GM18867 (cell line): ENCODE results near the gene DOCK1.
"Not testable (repeated sequence)": the region's sequence is repeated elsewhere in the genome, so short reads cannot be mapped to it uniquely, and the experiment has no call there.

Experiments
- ATAC-seq: cut with Tn5 transposase; IDR thresholded peaks from one replicate; pipeline ENCODE4 v1.9.1; 2021; ENCODE audit warnings: mild to moderate bottlenecking, moderate library complexity; ENCODE audit not compliant: unreplicated experiment

The DOCK1 gene

DNA sequence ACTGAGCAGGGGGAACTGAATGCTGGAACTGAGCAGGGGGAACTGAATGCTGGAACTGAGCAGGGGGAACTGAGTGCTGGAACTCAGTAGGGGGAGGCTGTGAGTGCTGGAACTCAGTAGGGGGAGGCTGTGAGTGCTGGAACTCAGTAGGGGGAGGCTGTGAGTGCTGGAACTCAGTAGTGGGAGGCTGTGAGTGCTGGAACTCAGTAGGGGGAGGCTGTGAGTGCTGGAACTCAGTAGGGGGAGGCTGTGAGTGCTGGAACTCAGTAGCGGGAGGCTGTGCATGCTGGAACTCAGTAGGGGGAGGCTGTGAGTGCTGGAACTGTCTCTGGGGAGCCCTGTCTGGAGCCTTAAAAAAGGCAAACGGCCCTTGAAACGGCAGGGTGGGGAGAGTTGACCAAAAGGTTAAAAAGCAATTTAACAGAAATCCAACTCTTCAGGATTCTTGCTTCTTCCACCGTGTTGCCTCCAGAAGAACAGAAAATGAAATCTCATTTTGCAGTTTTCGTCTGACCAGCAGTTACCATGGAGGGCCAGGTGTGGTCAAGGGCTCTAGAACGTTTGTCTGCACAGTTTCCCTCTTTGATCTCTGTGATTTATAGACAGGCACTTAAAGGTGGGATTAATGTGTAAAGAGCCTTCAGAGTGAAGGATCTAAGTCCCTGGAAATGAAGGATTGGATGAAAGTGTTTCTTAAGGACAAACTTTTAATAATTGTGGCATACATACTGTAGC lies 19.1 kb downstream of the DOCK1 start:
- ATAC-seq: no peak

DNA sequence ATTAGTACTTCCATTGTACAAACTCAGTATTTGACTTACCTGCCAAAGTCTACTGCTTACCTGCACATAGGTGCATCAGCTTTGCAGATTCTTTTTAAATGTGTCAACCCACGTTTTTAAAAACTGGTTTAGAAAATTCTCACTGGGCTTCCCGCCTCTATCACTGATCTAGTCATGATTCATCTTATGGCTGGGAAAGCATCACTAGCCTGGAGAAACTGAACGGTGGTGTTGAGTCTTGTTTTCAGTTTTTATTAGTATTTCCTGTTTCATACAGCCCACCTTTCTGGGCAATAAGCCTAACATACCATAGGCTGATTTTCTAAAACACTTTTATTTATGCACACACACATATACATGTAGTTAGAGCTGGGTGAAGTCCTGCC lies 19.7 kb downstream of the DOCK1 start:
- no peak for ATAC-seq

DNA sequence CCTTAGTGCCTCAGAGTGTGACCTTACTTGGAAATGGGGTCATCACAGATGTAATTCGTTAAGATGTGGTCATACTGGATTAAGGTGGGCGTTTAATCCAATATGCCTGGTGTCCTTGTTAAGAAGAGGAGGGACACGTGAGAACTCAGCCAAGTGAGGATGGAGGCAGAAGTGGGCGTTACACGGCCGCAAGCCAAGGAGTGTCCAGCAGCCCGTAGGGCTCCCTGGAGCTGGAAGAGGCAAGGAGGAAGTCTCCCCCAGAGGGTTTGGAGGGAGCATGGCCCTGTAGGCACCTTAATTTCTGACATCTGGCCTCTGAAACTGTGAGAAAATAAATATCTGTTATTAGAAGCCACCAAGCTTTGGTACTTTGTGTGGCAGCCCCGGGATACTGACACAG lies 21.3 kb downstream of the DOCK1 start:
- no peak for ATAC-seq

DNA sequence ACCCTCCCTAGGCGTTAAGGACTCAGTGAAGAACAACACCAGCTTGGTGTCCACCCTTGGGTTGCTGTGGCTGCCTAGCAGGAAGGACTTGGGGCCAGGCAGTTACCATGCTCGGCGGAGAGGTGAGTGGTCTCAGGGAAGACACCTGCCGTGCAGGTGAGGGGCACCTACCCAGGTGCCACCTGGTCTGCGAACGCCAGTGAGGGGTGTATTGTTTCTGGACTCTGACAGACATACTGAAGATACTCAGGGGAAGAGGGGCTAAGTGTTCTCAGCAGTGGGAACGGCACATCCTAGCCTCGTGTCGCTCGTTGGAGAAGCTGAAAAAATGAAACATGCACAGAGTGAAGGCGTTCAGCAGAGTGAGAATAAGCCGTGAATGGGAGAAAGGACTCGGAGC lies 22.6 kb downstream of the DOCK1 start:
- ATAC-seq: no peak

DNA sequence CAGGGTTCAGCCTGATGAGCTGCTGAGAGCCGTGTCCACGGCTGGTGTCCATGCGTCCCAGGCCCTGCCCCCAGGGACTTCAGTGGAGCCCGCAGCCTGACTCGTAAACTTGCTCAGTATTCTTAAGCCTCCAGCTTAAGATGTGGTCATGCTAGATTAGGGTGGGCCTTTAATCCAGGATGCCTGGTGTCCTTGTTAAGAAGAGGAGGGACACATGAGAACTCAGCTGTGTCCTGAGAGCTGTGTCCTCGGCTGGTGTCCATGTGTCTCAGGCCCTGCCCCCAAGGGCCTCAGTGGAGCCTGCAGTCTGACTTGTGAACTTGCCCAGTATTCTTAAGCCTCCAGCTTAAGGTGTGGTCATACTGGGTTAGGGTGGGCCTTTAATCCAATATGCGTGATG lies 23.0 kb downstream of the DOCK1 start:
- no peak for ATAC-seq

DNA sequence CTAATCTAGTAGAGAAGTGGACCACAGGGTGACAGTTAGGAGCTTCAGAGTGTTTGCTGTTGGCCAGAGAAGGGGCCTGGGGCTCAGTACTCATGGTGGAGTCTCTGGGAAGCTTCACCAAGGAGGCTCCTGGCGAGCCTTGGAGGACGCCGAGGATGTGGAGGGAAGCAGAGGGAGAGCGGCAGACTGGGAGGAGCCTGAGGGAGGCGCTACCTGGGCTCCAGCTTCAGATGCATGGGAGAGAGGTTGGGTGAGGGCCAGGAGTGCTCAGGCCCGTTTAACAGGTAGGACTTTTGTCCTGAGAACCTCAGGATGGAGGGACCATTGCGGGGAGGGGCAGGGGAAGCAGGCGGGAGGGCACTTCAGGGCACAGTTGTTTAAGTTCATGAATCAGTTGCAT lies 24.2 kb downstream of the DOCK1 start:
- no peak for ATAC-seq

DNA sequence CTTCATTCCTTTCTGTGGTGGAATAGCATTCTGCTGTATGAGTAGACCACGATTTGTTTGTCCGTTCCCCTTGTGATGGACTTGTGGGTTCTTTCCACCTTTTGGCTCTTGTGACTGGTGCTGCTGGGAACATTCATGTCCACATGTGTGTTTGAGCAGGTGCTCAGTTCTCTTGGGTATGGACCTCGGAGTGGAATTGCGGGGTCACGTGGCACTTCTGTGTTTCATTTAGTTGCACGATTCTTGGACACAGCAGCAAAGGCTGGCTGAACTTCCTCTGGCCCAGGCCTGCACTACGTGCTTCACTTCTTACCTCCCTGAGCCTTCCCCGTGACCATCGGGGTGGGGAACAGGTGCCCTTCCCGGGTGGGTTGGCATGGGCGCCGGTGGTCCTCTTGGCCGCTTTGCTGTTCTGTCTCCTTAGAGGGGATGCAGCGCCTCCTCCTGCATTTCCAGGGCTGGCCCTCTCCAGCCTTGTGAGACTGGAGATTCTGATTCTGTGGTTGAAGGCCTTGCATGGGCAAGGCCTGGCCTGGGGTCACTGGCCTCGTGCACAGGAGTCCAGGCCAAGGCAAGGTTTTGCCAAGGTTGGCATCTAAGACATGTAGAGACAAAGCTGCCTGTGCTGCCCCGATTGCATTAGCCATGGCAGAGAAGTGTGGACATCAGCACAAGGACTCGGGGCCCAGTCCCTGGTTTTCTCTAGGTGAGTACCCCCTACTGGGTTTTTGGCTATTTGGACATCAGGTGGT lies 25.1 kb downstream of the DOCK1 start:
- ATAC-seq: no peak

DNA sequence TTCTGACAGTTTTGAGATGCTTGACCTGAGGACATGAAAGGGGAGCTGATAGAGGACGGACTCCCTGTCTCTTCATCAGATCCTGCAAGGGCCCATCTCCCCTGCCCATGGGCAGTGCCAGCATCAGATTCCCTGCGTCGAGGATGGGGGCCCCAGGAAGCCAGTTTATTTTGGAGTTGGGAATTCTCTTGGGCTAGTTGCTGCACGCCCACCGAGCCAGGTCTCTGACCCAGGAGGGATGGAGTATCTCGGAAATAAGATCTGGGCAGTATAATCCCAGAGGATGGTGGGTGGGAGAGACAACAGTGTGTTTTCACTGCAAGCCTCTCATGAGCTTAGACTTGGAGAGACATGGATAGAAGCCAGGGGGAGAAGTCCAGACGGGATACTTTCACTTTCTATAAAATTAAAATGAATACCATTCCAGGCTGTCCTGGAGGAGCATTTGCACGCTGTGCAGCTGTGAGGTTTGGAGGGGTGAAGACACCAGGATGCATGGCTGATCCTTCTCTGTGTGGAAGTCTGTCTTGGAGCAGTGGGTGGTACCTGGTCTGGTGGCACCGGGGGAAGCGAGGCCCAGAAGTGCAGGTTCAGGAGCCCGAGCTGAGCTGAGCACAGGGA lies 25.8 kb downstream of the DOCK1 start:
- ATAC-seq: no peak

DNA sequence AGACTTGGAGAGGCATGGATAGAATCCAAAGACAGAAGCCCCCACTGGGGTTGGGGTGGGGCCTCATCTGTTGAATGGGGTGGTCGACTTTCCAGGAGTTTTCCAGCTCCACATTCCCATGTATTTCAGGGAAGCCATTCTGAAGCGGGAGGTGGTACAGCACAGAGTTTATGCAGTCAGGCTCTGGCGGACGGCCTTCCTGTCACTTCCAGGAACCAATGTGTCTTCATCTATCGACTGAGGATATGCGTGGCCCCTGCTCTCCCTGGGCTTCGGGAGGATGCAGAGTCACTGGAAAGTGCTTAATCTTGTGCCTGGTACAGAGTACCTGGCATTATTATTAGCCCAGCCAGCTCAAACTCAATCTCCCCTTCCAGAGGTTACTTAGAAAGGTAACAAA lies 26.3 kb downstream of the DOCK1 start:
- ATAC-seq: no peak

DNA sequence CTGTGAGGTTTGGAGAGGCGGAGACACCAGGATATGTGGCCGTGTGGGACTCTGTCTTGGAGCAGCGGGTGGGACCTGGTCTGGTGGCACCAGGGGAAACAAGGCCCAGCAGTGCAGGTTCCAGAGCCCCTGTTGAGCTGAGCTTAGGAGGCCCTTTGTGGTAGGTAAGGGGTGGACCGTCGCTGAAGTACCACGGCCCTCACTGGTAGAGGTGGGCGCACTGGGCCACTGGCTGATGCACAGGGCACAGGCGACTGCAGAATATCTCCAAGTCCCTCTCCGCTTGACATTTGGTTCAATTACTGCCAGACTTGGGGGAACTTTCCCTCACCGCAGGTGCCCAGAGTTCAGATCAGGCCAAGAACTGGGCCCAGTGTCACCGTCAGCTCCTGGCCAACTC lies 27.3 kb downstream of the DOCK1 start:
- no peak for ATAC-seq

DNA sequence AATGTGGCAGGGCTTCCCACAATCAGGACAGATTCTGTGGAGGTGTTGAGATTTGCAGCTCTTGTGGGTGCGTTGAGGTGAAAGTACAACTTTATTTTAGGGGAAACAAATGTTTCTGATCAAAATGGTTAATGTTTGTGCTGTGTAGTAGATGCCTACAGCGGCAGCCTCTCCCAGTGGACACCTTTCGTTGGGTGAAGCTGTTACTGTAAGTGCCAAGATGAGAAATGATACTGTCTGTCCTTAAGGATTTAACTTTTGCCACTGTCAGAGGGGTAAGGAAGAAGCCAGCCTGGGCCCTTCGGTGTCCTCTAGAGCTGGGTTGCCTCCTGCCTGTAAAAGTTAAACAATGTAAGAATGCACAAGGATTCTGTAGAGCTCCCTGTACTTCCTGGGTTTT lies 27.9 kb downstream of the DOCK1 start:
- no peak for ATAC-seq

DNA sequence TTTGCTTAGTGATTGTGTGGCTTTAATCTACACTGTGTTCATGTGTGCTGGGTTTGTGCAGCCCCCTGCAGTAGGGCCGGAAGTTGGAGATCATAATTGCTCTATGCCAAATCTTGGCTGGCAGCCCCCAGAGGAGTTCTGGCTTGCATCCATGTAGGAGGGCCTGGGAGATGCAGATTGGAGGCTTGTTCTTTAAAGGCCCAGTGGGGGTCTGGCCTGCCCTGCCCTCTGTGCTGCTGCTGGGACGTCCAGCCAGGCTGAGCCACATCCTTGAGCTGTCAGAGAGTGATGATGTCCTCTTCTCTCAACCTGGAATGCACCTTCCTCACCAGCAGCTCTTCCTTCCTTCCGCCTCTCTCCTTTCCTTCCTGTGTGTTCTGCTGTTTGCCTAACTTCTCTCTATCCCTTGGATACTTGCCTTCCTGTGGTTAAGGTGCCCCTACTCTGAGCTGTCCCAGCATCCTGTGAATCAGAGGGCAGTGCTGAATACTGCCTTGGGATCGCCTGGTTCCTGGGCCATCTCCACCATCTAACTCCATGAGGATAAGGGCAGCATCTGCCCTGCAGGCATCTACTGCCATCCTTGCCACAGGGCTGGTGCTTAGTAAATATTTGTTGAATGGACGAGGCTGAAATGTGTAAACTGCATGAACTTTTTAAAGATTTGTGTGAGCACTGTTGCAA lies 30.2 kb downstream of the DOCK1 start:
- ATAC-seq: no peak

DNA sequence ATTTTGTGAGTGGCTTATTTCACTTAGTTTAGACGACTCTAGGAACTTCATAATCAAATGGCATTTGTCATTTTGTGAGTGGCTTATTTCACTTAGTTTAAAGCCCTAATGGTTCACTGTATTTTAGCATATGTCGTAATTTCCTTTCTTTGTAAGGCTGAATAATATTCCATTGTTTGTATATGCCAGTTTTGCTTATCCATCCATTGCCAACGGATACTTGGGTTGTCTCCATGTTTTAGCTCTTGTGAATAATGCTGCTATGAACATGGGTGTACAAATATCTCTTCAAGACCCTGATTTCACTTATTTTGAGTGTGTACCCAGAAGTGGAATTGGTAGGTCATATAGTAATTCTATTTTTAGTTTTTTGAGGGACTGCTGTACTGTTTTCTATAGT lies 31.8 kb downstream of the DOCK1 start:
- no peak for ATAC-seq

DNA sequence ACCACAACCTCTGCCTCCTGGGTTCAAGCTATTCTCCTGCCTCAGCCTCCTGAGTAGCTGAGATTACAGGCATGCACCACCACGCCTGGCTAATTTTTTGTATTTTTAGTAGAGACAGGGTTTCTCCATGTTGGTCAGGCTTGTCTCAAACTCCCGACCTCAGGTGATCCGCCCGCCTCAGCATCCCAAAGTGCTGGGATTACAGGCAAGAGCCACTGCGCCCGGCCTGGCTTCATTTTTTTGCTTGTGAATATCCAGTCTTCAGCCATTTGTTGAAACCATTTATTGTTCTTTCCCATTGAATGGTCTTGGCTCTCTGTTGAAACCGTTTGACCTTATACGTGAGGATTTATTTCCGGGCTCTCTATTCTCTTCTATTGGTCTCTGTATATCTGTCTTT lies 32.9 kb downstream of the DOCK1 start:
- ATAC-seq: not testable (repeated sequence)

DNA sequence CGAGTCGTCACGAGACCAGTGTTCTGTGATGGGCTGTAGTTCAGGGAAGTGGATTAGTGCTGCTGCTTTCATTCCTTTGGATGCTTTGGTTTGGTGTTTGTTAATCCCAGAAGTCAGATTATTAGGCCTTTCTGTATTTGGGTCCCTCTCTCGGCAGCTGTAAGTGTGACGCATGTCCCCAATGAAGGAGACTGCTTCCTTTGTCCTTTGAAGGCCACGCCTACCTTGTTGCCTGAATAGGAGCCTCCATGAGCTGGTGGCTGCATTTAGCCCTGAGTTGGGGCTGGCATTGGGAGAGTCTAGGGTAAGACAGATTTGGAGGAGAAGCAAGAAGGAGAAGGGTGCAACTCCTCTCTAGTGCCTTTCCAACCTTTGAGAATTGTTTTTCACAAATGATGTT lies 34.5 kb downstream of the DOCK1 start:
- no peak for ATAC-seq

DNA sequence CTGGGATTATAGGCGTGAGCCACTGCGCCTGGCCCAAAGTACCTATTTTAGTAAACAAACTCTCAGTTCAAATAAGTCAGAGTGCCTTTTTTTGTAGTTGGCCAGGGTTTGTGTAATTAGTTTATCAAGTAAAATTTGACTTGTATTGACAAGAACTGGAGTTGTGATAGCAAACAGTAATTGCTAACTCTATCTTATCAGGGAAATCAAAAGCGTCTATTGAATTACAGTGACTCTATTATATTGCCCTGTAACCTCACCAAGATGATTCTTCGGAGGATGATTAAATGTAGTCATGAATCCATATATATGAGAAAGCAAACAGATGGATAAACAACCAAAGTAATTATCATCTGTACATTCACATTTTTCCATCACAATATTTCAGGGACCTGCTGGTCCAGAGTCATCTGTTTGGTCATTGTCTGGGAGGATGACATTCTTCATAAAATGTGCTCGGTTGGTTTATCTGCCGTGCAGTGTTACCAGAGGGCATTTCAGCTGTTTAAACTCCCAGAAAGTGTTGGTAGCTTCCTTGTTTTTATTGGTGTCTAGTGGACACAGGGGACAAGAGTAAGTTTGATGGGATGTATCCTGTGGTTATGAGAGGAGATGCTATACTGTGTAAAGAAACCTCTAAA lies 35.6 kb downstream of the DOCK1 start:
- no peak for ATAC-seq

DNA sequence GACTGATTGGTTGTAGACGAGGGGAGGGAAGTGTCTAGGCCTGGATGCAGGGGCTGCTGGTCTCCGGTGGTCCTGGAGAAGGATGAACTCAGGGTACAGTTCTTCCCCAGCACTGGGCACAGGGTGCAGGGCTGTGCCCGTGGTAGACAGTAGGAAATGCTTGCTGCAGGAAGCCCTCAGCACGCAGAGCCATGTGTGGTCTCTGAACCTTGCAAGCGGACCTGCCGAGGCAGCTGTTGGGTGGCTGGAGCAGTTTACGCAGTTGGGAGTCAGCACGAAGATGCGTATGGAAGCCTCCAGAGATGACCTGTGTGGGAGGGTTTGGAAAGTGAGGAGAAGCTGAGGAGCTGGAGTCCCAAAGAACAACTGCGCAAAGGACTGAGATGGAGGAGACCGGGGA lies 39.0 kb downstream of the DOCK1 start:
- ATAC-seq: no peak

DNA sequence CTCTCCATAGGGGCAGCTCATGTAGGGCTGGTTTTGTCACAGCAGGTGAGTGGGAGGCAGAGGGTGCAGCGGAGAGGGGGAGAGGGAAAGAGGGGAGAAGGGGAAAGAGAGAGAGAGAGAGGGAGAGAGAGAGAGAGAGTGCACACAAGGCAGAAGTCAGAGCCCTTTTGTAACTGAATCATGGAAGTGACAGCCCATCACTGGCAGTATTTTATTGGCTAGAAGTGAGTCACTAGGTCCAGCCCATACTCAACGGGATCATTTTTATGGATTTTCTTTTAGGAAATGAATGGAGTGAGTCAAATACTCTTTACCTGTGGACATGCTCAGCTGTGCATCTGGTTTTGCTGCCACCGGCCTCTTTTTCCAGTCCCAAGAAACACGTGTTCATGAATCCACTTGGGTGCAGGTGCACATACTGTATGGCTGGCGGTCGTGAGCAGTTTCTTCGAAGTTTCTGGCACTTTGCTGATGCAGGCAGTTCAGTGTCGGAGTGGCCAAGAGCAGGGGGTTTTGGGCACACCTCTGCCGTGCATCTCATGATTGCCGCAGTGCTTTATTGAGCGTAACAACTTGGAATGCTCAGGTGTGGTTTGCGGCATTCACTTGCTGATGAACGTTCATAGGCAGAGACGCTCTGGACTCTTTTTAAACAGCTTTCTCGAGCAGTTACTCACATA lies 40.3 kb downstream of the DOCK1 start:
- ATAC-seq: no peak

DNA sequence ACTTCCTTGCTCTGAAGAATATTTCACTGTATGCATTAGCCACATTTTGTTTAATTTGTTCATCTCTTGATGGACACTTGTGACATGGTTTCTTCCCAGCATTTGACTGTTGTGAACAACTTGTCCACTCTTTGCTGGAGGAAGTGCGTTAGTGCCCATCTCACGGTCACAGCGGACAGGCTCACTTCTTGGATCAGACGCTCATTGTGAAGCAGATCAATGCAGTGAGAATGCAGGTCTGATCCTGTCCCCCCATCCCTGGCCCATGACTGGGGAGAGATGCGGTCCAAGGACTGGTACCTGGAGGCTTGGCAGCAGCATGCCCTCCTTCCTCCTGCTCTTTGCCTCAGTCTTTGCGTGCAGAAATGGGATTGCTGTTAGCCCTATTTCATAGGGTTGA lies 41.5 kb downstream of the DOCK1 start:
- ATAC-seq: no peak

DNA sequence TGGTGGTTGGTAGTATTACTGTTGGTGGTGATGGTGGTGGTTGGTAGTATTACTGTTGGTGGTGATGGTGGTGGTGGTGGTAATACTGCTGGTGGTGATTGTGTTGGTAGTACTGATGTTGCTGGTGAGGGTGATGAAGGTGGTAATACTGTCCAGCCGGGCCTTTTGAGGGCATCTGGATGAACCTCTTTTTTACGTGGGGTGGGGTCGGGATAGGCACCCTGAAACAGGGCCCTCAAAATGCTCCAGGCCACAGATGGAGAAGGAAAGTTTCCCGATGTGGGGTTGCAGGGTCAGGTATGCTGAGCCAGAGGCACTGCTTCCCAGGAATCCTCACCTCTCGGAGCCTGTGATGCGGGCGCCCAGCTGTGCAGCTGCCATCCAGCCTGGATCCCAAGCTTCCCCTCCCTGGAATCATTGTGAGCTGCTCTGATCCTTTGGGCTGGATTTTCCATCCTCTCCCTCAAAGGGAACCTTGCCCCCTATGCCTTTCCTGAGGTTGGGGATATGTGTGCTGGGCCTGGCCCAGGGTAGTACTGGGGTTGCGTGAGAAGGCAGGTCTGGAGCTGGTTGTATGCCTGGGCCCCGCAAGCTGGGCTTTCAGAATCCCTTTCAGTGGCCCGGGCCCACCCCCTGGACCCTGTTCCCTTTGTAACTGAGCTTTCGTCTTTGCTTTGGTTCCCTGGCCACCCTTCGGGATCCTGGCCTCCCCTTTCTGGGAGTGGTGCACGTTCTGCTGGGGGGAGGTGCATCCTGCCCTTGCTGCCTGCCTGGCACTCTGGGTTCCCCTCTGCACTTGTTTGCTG lies 43.3 kb downstream of the DOCK1 start:
- ATAC-seq: no peak
